HFFc6 (cell line): Measurements from ENCODE around the gene ATXN7L1. TPM values are rescaled to one million over a fixed set of nuclear protein-coding genes. Genes with fewer than 3 reads are reported as not detected.

Source experiments
- DNase-seq: peaks from one replicate; pipeline ENCODE4 v3.0.0-alpha.2; 2018
- H3K27ac Mint-ChIP-seq: 2 replicates; pipeline ENCODE4 v1.8.0; 2020; ENCODE audit warnings: mild to moderate bottlenecking, mixed read lengths
- H3K27me3 Mint-ChIP-seq: 2 replicates; pipeline ENCODE4 v1.8.0; 2021; ENCODE audit warnings: mild to moderate bottlenecking, moderate library complexity, mixed read lengths; ENCODE audit not compliant: insufficient read depth
- H3K36me3 Mint-ChIP-seq: 2 replicates; pipeline ENCODE4 v1.8.0; 2021; ENCODE audit warnings: low read depth, mixed read lengths
- H3K4me1 Mint-ChIP-seq: 2 replicates; pipeline ENCODE4 v1.8.0; 2020; ENCODE audit warnings: low read depth, mixed read lengths
- H3K4me3 Mint-ChIP-seq: 2 replicates; pipeline ENCODE4 v1.8.0; 2020; ENCODE audit warnings: mild to moderate bottlenecking, moderate library complexity, mixed read lengths
- H3K9me3 Mint-ChIP-seq: 2 replicates; pipeline ENCODE4 v1.8.0; 2020; ENCODE audit warnings: mild to moderate bottlenecking, mixed read lengths
- CTCF ChIP-seq: fragments of 200-600 bp; sonication (generic); IDR thresholded peaks from 2 replicates; pipeline ENCODE4 v1.5.0; 2021; ENCODE audit warnings: antibody characterized with exemption, mild to moderate bottlenecking
- total RNA-seq, 6 experiments: library from RNA; stranded (reverse); fragmentation: NEBNext Ultra II Directional; extraction: Animal tissue kit (Norgen Biotek cat#: 25700); gene quantifications; 2 replicates in 1 of 6; 3 replicates in 5 of 6; pipeline ENCODE4 v1.2.3, GENCODE V29; 2021

Gene ATXN7L1
- total RNA-seq, 6 experiments from 2014 or later = 8.4 to 11.4 (median 9.8) TPM

GRCh38 chr7:105613611-105614330 lies 262.6 kb downstream of the ATXN7L1 start:
- no peaks in the 10 kb centered on the region for H3K27me3 Mint-ChIP-seq
- H3K4me1 Mint-ChIP-seq = peaks cover 8% of the 10 kb centered on the region
- H3K9me3 Mint-ChIP-seq = no peaks in the 10 kb centered on the region
- no peak for TF ChIP-seq CTCF
- no peak overlapping the region for H3K4me3 Mint-ChIP-seq
- DNase-seq = no peak
- peaks cover 7% of the 10 kb centered on the region for H3K36me3 Mint-ChIP-seq
- H3K27ac Mint-ChIP-seq = no peak overlapping the region

GRCh38 chr7:105612806-105613205 lies 263.6 kb downstream of the ATXN7L1 start:
- H3K27me3 Mint-ChIP-seq = no peaks in the 10 kb centered on the region
- TF ChIP-seq CTCF = no peak
- no peak for DNase-seq
- no peak overlapping the region for H3K27ac Mint-ChIP-seq
- peaks cover 7% of the 10 kb centered on the region for H3K36me3 Mint-ChIP-seq
- no peak overlapping the region for H3K4me3 Mint-ChIP-seq
- no peaks in the 10 kb centered on the region for H3K9me3 Mint-ChIP-seq
- H3K4me1 Mint-ChIP-seq = peaks cover 8% of the 10 kb centered on the region

GRCh38 chr7:105611856-105612775 lies 264.3 kb downstream of the ATXN7L1 start:
- no peak for TF ChIP-seq CTCF
- Mint-ChIP-seq H3K27ac (no peak overlapping the region), H3K4me3 (no peak overlapping the region), H3K27me3 (no peaks in the 10 kb centered on the region), H3K9me3 (no peaks in the 10 kb centered on the region), H3K4me1 (peaks cover 8% of the 10 kb centered on the region), H3K36me3 (peaks cover 7% of the 10 kb centered on the region)
- DNase-seq = peak; percentile 20

GRCh38 chr7:105610165-105610930 lies 266.1 kb downstream of the ATXN7L1 start:
- Mint-ChIP-seq H3K36me3 (peaks cover 7% of the 10 kb centered on the region), H3K27me3 (no peaks in the 10 kb centered on the region), H3K4me3 (no peak overlapping the region), H3K4me1 (peaks cover 8% of the 10 kb centered on the region), H3K9me3 (no peaks in the 10 kb centered on the region), H3K27ac (no peak overlapping the region)
- no peak for DNase-seq
- TF ChIP-seq CTCF = no peak
